GM18951 (cell line): Measurements from ENCODE around the gene PRR29.

ENCODE experiments used
- POLR2A ChIP-seq: IDR thresholded peaks from 4 replicates; pipeline ENCODE4 v1.6.1; 2011; ENCODE audit warnings: mild to moderate bottlenecking; ENCODE audit not compliant: insufficient read length, insufficient read depth; ENCODE audit errors: extremely low read depth
- in situ Hi-C: fragments of 300-500 bp; cut with MboI; formaldehyde crosslinking; loops from one replicate; pipeline ENCODE4 v1.12.0; 2022; ENCODE audit warnings: low sequenced_read_pairs, mixed read lengths, inconsistent platforms; ENCODE audit not compliant: unreplicated experiment

The PRR29 gene

DNA sequence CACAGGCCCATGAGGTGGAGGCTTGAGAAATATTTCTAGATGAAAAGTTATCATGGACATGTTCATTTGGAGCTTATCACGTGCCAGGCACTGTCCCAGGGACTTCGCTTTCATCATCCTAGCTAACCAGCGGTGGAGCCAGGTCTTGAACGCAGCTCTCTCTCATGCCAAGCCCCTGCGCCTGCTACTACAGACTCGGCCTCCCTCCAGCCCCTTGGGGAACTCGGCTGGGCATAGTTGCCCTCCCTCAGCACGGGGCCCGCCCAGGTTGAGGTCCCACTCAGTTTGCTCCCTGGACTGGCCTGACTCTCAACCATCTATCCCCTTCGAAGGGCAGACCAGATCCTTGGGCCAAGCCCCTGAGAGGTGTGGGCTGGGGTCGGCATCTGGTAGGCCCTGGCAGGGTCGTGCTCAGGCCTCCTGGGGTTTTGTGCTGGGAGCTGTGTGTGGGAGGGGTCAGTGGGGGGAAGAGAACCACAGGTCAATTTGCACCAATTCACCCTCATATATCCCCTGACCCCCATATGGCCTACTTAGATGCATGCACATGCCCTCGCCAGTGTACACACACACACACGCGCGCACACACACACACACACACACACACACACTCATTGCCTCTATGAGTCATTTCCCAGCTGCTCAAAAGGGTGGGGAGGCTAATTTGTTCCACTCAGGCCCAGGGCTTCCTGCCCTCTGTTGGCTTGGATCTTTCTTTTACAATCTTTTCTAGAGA is 13.3 kb upstream of the PRR29 start:
- TF ChIP-seq POLR2A, result no peak
- in situ Hi-C loops, result no loop called here

DNA sequence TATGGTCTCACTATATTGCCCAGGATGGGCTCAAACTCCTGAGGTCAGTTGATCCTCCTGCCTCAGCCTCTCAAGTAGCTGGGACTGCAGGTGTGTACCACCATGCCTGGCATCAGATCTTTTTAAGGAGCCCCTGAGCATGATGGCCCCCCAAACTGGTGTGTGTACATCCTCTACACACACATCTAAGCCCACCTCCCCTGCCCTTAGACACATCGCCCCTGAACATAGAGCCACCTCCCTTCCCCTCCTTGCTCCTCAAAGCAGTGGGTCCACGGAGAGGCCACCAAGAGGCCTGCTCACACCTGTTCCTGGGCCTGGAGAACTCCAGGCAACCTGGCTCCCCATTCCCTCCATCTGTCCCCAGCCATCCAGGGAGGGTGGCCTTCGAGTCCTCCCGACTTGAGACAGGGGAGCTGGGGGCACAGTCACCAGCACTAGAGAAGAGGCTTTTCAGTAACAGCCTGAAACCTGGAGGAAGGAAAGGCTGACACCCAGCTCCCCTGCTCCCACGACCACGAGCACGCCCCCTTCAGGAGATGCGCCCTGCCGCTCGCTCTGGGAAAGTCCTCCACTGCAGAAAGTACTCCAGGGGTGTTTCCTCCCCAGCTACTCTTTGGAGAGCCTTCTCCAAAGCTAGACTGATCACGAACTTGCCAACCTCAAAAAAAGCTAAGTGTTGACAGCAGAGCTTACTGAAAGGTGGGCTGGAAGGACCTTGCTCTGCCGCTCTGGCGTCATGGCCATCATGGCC is 12.6 kb upstream of the PRR29 start:
- in situ Hi-C loops, result no loop called here
- no peak for TF ChIP-seq POLR2A

DNA sequence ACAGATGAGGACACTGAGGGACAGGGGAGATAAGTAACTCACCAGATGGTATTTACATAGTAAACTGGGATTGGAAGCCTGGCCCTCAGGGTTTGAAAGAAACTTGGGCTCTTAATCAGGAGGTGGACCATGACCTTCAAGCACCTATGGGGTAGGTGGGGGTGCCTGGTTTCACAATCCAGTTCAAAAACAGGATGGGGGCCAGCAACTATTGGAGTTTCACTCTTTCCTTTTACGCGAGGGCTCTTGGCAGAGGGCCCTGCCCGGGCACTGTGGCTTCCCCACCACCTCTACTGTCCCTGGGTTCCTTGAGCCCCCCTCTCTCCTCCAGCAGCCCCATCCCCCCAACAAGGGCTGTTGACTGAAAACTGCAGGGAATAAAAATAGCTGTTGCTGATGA is 11.3 kb upstream of the PRR29 start:
- TF ChIP-seq POLR2A, result no peak
- in situ Hi-C loops, result no loop called here

DNA sequence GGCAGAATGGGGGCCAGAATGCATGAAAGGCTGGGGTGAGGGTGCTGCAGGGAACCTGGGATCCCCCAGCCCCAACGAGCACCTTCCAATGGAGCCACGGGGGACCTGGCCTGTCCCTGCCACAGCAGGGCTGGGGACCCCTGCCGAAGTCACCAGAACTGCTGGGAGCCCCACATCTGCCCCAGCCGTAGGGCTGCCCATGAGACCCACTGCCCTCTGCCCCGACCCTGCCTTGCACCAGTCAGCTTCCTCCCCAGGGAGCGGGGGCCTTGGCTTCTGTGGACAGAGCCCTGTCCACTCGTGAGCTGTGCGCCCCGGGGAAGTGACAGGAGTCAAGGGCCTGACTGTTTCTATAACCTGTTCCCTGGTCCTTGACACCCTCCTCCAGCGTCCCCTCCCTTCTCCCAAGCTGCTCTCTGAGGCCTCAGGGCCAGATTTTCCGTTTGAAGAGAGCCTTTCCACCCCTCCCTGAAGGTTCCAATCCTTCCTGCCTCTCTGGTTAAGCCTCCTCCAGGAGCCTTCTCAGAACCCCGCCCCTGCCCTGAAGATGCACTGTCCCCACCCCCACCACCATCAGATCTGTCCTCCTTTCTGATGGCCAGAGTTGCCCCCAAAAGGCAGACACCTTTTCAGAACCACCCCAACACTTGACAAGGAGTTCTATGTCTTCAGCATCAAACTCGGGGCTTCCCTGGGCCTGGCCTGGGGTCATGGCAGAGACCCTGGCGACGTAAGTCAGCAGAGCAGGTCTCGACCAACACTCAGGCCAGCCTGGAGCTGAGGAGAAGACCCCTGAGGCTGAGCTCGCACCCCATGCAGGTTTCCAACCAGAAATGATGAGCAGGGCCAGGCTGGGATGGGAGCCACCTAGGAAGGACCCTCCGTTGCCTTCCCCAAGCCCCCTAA is 10.7 kb upstream of the PRR29 start:
- in situ Hi-C loops, result no loop called here
- TF ChIP-seq POLR2A, result no peak

DNA sequence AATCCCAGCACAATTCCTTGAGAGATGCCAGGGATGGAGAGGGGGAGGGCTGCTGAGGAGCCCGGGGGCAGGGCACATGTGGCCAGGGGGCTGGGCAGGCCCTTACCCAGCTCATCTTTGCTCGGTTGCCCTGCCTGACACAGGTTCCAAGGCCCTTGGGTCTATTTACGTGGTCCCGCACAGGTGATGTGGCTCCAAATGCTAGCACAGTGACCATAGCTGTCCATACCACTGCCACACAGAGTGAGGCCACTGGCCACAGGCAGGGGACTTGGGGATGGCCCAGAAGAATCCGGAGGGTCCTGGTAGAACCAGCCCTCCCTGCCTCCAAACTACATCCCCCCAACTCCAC is 10.0 kb upstream of the PRR29 start:
- no peak for TF ChIP-seq POLR2A
- in situ Hi-C loops, result no loop called here

DNA sequence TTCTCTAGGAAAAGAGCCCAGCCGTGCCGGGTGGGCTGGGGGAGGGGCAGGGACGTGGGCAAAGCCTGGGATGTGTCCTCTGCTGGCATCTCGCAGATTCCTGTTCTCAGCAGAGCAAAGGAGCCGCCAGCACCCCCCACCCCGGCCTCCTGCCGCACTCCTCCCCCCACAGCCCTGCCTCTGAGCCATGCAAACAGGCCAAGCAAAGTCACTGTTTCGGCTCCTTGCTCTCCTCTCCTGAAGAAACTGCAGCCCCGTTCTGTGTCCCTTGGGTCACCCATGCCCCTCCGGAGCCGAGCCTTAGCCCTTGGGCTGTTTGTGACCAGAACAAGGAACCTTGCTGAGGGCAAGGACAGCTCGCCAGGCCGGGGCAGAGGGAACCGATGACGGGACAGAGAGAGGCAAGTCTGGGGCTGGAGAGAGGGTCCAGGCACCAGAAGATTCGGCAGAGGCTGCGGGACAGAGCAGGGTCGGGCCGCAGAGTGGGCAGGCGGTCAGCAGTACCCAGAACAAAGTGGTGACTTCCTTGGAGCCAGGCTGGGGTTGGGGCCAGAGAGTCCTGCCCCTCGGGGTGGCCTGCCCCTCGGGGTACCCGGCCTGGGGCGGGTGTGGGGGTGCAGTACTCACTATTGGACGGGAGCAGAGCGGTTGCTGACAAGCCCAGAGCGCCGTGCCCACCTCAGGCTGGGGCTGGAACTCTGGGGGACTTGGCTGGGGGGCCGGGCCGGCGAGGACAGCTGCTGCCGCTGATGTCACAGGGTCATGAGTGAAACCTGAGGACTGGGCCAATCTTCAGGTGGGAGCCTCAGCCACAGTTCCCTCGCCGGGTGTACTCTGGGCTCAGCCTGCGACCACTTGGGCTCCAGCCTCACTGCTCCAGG is 9.2 kb upstream of the PRR29 start:
- TF ChIP-seq POLR2A, result no peak
- in situ Hi-C loops, result no loop called here

DNA sequence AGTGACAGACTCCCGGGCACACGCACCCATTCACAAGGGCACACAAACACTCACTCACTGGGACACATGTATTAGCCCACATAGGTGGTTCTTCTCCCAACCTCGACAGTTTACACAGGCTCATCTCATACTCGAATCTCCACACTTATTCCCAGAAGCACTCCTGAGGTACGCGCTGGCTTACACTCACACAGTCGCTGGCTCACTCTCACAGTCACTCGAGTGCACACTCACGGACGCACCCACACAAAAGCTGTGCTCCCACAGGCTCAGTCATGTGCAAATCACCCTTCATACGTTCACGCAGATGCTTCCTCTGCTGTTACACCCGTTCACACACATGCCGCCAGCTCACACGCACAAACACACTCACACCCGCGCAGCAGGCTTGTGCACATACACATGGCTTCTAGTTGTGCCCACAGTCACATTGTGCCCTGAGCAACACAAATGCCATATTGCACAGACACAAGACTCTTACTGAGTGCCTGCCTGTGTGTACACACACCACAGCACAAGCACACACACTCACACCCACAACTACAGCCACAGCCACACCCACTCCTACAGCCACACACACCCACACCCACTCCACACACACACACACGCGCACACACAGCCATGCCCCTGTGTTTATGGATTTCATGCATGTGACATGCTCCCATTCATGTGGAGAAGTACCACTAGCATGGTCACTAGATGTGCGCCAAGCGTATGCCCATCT is 8.4 kb upstream of the PRR29 start:
- in situ Hi-C loops, result no loop called here

DNA sequence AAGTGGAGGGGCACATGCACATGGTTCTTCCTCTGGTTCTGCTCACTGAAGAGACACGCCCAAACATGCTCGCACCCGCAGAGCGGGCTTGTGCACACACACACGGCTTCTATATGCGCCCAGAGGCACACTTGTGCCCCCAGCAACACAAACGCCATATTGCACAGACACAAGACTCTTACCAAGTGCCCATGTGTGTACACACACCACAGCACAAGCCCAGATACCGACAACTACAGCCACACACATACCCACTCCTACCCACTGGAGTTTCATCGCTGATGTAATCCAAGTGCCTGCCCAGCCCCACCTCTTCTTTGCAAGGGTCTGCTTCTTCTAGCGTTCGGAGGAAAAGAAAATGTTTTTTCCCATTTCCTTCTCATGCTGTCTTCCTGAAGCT is 6.5 kb upstream of the PRR29 start:
- no peak for TF ChIP-seq POLR2A
- in situ Hi-C loops, result no loop called here

More for the DNA sequence above, 8.4 kb upstream of the PRR29 start:
- no peak for TF ChIP-seq POLR2A

DNA sequence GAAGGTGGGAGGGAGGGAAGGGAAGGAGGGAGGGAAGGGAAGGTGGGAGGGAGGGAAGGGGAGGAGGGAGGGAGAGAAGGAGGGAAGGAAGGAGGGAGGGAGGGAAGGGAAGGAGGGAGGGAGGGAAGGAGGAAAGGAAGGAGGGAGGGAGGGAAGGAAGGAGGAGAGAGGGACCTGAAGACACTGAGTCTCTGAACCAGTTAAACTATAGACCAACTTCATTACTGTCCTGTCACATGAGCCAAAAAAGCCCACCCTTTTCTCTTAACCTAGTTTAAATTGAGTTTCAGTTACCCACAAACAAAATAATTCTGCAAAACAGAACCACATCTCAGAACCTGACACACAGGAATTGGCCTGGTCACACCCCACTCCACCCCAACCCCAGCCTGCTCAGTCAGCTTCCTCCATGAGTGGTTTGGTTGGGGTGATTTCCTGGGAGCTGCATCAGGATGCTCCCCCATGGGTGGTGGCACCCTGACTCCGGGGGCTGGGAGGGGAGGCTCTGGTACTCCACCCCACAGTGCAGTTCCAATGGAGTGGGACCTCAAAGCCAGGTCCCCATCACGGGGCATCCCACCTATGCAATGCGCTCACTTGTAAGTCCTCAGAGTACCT is 4.7 kb upstream of the PRR29 start:
- in situ Hi-C loops, result no loop called here
- no peak for TF ChIP-seq POLR2A

DNA sequence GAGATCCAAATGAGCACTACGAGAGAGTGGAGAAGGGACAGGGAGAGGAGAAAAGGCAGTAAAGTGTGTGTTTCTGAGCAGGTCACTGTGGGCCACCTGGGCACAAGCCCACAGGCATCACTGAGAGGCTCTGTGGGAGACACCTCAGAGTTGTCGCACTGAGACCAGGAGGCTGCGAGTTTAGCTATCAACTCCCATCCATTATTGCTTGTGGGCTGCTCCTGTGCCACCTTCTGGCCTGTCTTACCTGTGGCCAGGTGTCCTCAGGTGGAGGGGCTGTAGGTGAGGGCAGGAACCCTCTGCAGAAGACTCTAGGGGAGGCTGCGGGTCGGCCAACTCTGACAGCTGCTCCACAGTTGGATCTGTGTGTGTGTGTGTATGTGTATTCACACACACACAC is 2.5 kb upstream of the PRR29 start:
- TF ChIP-seq POLR2A, result no peak
- in situ Hi-C loops, result no loop called here

DNA sequence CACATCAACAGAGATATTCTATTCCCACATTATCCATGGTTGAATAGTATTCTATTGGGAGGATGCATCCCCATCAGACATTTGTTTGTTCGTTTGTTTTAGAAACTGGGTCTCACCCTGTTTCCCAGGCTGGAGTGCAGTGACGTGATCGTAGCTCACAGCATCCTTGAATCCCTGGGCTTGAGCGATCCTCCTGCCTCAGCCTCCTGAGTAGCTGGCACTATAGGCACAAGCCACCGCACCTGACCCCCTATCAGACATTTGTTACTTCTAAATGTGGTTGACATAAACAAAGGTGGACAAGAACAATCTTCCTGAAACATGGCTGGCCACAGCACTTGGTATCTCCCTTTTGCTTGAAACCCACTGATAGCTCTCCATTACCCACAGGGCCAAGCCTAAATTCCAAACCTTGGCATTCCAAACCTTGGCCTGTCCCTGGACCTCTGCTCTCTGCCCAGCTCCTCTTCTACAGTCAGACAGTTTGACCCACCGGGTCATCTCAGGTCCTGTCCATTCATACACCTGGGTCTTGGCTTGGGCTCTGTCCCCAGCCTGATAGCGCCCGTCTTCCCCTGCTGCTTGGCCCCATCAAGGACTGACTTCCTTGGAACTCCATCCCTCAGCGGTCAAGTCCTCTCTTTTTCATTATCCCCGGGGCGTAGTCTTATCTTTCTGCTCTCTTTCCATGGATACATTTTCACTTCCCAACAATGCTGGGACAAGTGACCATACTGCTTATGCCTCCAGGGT is 1.5 kb upstream of the PRR29 start:
- in situ Hi-C loops, result no loop called here
- no peak for TF ChIP-seq POLR2A
